MCF 10A (cell line): ENCODE data around the gene PNRC1. TPM values are rescaled to one million over a fixed set of nuclear protein-coding genes. Genes with fewer than 3 reads are reported as not detected.

Experiments
- BruUV-seq: library from RNA; stranded (reverse); fragments of 400-500 nt; replicated peaks from 2 replicates; lab custom pipeline; 2021; lab: Mats Ljungman, UMichigan
- CTCF ChIA-PET: fragments of 300-600 bp; sonication (Branson Sonifier 250); formaldehyde crosslinking; extraction: SDS; loops from one replicate; lab custom pipeline; 2021; ENCODE audit warnings: antibody characterized with exemption, inconsistent platforms; lab: Yijun Ruan, JAX
- POLR2A ChIA-PET: fragments of 300-600, 350-650 bp; sonication (Branson Sonifier 250); formaldehyde crosslinking; extraction: SDS; loops from one replicate; lab custom pipeline; 2020; ENCODE audit warnings: antibody characterized with exemption, inconsistent platforms; lab: Yijun Ruan, JAX
- DNase-seq: peaks from one replicate; pipeline ENCODE4 v3.0.0-alpha.2; 2018; ENCODE audit not compliant: unreplicated experiment
- H3K27ac Mint-ChIP-seq: one replicate; pipeline ENCODE4 v1.8.0; 2022; ENCODE audit warnings: mild to moderate bottlenecking, low read depth, mixed read lengths; ENCODE audit not compliant: unreplicated experiment
- H3K27me3 Mint-ChIP-seq: one replicate; pipeline ENCODE4 v1.8.0; 2022; ENCODE audit warnings: mixed read lengths; ENCODE audit not compliant: insufficient read depth, unreplicated experiment
- H3K36me3 Mint-ChIP-seq: one replicate; pipeline ENCODE4 v1.8.0; 2022; ENCODE audit warnings: mild to moderate bottlenecking, moderate library complexity, mixed read lengths; ENCODE audit not compliant: insufficient read depth, unreplicated experiment
- H3K4me1 Mint-ChIP-seq: one replicate; pipeline ENCODE4 v1.8.0; 2022; ENCODE audit warnings: mixed read lengths; ENCODE audit not compliant: insufficient read depth, unreplicated experiment
- H3K4me3 Mint-ChIP-seq: one replicate; pipeline ENCODE4 v1.8.0; 2022; ENCODE audit warnings: mild to moderate bottlenecking, moderate library complexity, mixed read lengths; ENCODE audit not compliant: unreplicated experiment
- H3K9me3 Mint-ChIP-seq: one replicate; pipeline ENCODE4 v1.8.0; 2022; ENCODE audit warnings: mixed read lengths; ENCODE audit not compliant: unreplicated experiment
- CTCF ChIP-seq: fragments of 200-600 bp; IDR thresholded peaks from one replicate; pipeline ENCODE4 v1.8.0; 2022; ENCODE audit warnings: antibody characterized with exemption, mild to moderate bottlenecking; ENCODE audit not compliant: unreplicated experiment
- intact Hi-C: fragments of 100-400 bp; cut with micrococcal nuclease; formaldehyde crosslinking; loops from 2 replicates; pipeline ENCODE4 v1.14.1; 2022
- total RNA-seq: library from RNA; stranded (reverse); gene quantifications from 2 replicates; pipeline ENCODE4 v1.2.3, GENCODE V29; 2022

PNRC1 gene
- total RNA-seq, 1 experiment from 2014 or later: 158 TPM

- H3K4me3 Mint-ChIP-seq: peak overlapping the region; percentile 45
- H3K27ac Mint-ChIP-seq: peak overlapping the region; percentile 77
- H3K4me1 Mint-ChIP-seq: peaks cover 28% of the 10 kb centered on the region
- no TSS peak for BruUV-seq
- ChIA-PET POLR2A (interaction anchor here (0.6 to 9.2 kb wide), 14 partner anchors 8 to 390 kb away, joined by 3 to 177 read pairs (median 4); partner anchors contain the start of genes PM20D2 and PNRC1), CTCF (interaction anchor here (0.6 to 1.4 kb wide), 5 partner anchors 15 to 64 kb away, joined by 3 to 8 read pairs (median 3); partner anchors contain the start of gene PNRC1)
- DNase-seq: peak; percentile 36
- no peak for TF ChIP-seq CTCF
- intact Hi-C loops: loop anchor here (1.0 kb wide), 1 partner anchor 15 kb away; no protein-coding TSS in a partner anchor
- H3K36me3 Mint-ChIP-seq: no peaks in the 10 kb centered on the region
- H3K9me3 Mint-ChIP-seq: no peaks in the 10 kb centered on the region
- H3K27me3 Mint-ChIP-seq: no peaks in the 10 kb centered on the region
These were observed 29.9 kb upstream of the PNRC1 start for GRCh38 chr6:89050697-89051096.

- intact Hi-C loops: no loop called here
- Mint-ChIP-seq H3K27ac (peak overlapping the region; percentile 51), H3K4me1 (peaks cover 28% of the 10 kb centered on the region), H3K9me3 (no peaks in the 10 kb centered on the region), H3K4me3 (no peak overlapping the region), H3K27me3 (no peaks in the 10 kb centered on the region), H3K36me3 (no peaks in the 10 kb centered on the region)
- POLR2A ChIA-PET: interaction anchor here (2.3 to 9.2 kb wide), 3 partner anchors 16 to 31 kb away, joined by 15 to 177 read pairs (median 97); partner anchors contain the start of gene PNRC1
- peak; percentile 18 for DNase-seq
- CTCF ChIA-PET: interaction anchor here (0.5 to 1.1 kb wide), 3 partner anchors 20 to 69 kb away, joined by 3 to 4 read pairs (median 3); no protein-coding TSS in a partner anchor
- no TSS peak for BruUV-seq
- TF ChIP-seq CTCF: no peak
These were observed 28.9 kb upstream of the PNRC1 start for GRCh38 chr6:89051676-89052075.

GRCh38 chr6:89054208-89054607, 26.3 kb upstream of the PNRC1 start:
- H3K27me3 Mint-ChIP-seq: no peaks in the 10 kb centered on the region

More at GRCh38 chr6:89054208-89054607, 26.3 kb upstream of the PNRC1 start:
- intact Hi-C loops: no loop called here
- ChIA-PET CTCF (interaction anchor here (0.6 kb wide), 1 partner anchor 318 kb away, joined by 4 read pairs; no protein-coding TSS in a partner anchor), POLR2A (interaction anchor here (9.2 kb wide), 1 partner anchor 28 kb away, joined by 177 read pairs; the partner anchor contains the start of gene PNRC1)
- Mint-ChIP-seq H3K9me3 (no peaks in the 10 kb centered on the region), H3K36me3 (no peaks in the 10 kb centered on the region), H3K4me1 (peaks cover 20% of the 10 kb centered on the region), H3K4me3 (no peak overlapping the region), H3K27ac (no peak overlapping the region)
- BruUV-seq: no TSS peak
- no peak for TF ChIP-seq CTCF
- no peak for DNase-seq
